NOMO-1 treated with dmso at 0.1 percent for 144 hours (cell line): ENCODE results near the gene FZR1.
"Not testable (repeated sequence)": the region's sequence is repeated elsewhere in the genome, so short reads cannot be mapped to it uniquely, and the experiment has no call there.

Experiments used
- DNase-seq: peaks from one replicate; lab custom pipeline; 2025; ENCODE audit not compliant: unreplicated experiment; lab: John Stamatoyannopoulos, UW

FZR1 gene

GRCh38 chr19:3528539-3529211, 22.6 kb downstream of the FZR1 start:
- no peak for DNase-seq

GRCh38 chr19:3529299-3529698, 23.2 kb downstream of the FZR1 start:
- not testable (repeated sequence) for DNase-seq

GRCh38 chr19:3530389-3530788, 24.3 kb downstream of the FZR1 start:
- DNase-seq, result no peak

GRCh38 chr19:3531716-3532115, 25.6 kb downstream of the FZR1 start:
- no peak for DNase-seq

- DNase-seq, result no peak
Observed at GRCh38 chr19:3532154-3532786, 26.2 kb downstream of the FZR1 start.

GRCh38 chr19:3533033-3533432, 26.9 kb downstream of the FZR1 start:
- no peak for DNase-seq

- no peak for DNase-seq
Observed at GRCh38 chr19:3533563-3534216, 27.6 kb downstream of the FZR1 start.

GRCh38 chr19:3534375-3535234, 28.5 kb downstream of the FZR1 start:
- no peak for DNase-seq

GRCh38 chr19:3535235-3535535, 29.1 kb downstream of the FZR1 start:
- no peak for DNase-seq

GRCh38 chr19:3535563-3535965, 29.5 kb downstream of the FZR1 start:
- DNase-seq, result no peak

GRCh38 chr19:3535981-3536380, 29.9 kb downstream of the FZR1 start:
- DNase-seq, result no peak

GRCh38 chr19:3536429-3537100, 30.5 kb downstream of the FZR1 start:
- DNase-seq, result no peak

- DNase-seq, result no peak
Observed at GRCh38 chr19:3537101-3537437, 31.0 kb downstream of the FZR1 start.

GRCh38 chr19:3537438-3538240, 31.5 kb downstream of the FZR1 start:
- no peak for DNase-seq

GRCh38 chr19:3538258-3538929, 32.3 kb downstream of the FZR1 start:
- no peak for DNase-seq

GRCh38 chr19:3538965-3539755, 33.0 kb downstream of the FZR1 start, which contains the start of gene TEKTIP1:
Gene TEKTIP1, plus strand, starts transcription at chr19:3539174. Its CDS starts 4 bp downstream, at chr19:3539178.
- DNase-seq, result no peak

- DNase-seq, result no peak
Observed at GRCh38 chr19:3539756-3540118, 33.6 kb downstream of the FZR1 start.

- no peak for DNase-seq
Observed at GRCh38 chr19:3543150-3544057, 37.3 kb downstream of the FZR1 start.
